GM19023 (cell line): ENCODE results near the gene CD226.
"Not testable (repeated sequence)": the region's sequence is repeated elsewhere in the genome, so short reads cannot be mapped to it uniquely, and the experiment has no call there.

Source experiments
- ATAC-seq: cut with Tn5 transposase; IDR thresholded peaks from one replicate; pipeline ENCODE4 v1.9.1; 2021; ENCODE audit warnings: mild to moderate bottlenecking, moderate library complexity; ENCODE audit not compliant: unreplicated experiment

The CD226 gene

GRCh38 chr18:69916412-69916811 lies 31.3 kb downstream of the CD226 start:
- no peak for ATAC-seq

- ATAC-seq, result no peak
These were observed 38.8 kb downstream of the CD226 start for GRCh38 chr18:69908838-69909237.

- ATAC-seq, result no peak
These were observed 40.9 kb downstream of the CD226 start for GRCh38 chr18:69906765-69907164.

- no peak for ATAC-seq
These were observed 46.7 kb downstream of the CD226 start for GRCh38 chr18:69900941-69901340.

GRCh38 chr18:69899154-69899923 lies 48.3 kb downstream of the CD226 start:
- ATAC-seq, result not testable (repeated sequence)

GRCh38 chr18:69898241-69898861 lies 49.3 kb downstream of the CD226 start:
- peak; percentile 40 for ATAC-seq

- ATAC-seq, result no peak
These were observed 50.1 kb downstream of the CD226 start for GRCh38 chr18:69897397-69898108.

GRCh38 chr18:69895066-69896047 lies 52.3 kb downstream of the CD226 start:
- no peak for ATAC-seq

- no peak for ATAC-seq
These were observed 53.2 kb downstream of the CD226 start for GRCh38 chr18:69894467-69894866.

GRCh38 chr18:69890558-69890957 lies 57.1 kb downstream of the CD226 start:
- ATAC-seq, result no peak

GRCh38 chr18:69889009-69889408 lies 58.7 kb downstream of the CD226 start:
- no peak for ATAC-seq

GRCh38 chr18:69887256-69887655 lies 60.4 kb downstream of the CD226 start:
- ATAC-seq, result no peak

- ATAC-seq, result peak; percentile 88
These were observed 61.7 kb downstream of the CD226 start for GRCh38 chr18:69885841-69886531.

GRCh38 chr18:69885355-69885754 lies 62.3 kb downstream of the CD226 start:
- ATAC-seq, result no peak

- no peak for ATAC-seq
These were observed 63.9 kb downstream of the CD226 start for GRCh38 chr18:69883781-69884180.

- ATAC-seq, result no peak
These were observed 64.6 kb downstream of the CD226 start for GRCh38 chr18:69882965-69883668.

GRCh38 chr18:69880083-69880482 lies 67.6 kb downstream of the CD226 start:
- ATAC-seq, result no peak

- not testable (repeated sequence) for ATAC-seq
These were observed 68.6 kb downstream of the CD226 start for GRCh38 chr18:69879051-69879450.

- ATAC-seq, result no peak
These were observed 69.3 kb downstream of the CD226 start for GRCh38 chr18:69878213-69878933.
